ENCODE measurements around the gene NT5M. TPM values are rescaled to one million over a fixed set of nuclear protein-coding genes. Genes with fewer than 3 reads are reported as not detected.

NT5M gene
- total RNA-seq, 1 donor from 2014 or later, result 5.8 TPM

GRCh38 chr17:17356931-17357270 lies 53.7 kb downstream of the NT5M start:
- intact Hi-C loops (cut with micrococcal nuclease), result loop anchor here (1.0 to 5.0 kb wide), 4 partner anchors 83 to 675 kb away; partner anchors contain the start of gene RASD1
- Mint-ChIP-seq H3K36me3 (ENCODE audit: low read depth) (no peaks in the 10 kb centered on the region), H3K27me3 (ENCODE audit: insufficient read depth) (peaks cover 19% of the 10 kb centered on the region), H3K9me3 (no peaks in the 10 kb centered on the region), H3K4me3 (no peak overlapping the region), H3K27ac (no peak overlapping the region), H3K4me1 (ENCODE audit: low read depth) (no peaks in the 10 kb centered on the region)
- no peak for DNase-seq (ENCODE audit: low spot score)

- no peak for DNase-seq (ENCODE audit: low spot score)
- H3K4me3 Mint-ChIP-seq, result no peak overlapping the region
- no peaks in the 10 kb centered on the region for H3K9me3 Mint-ChIP-seq
- no peak overlapping the region for H3K27ac Mint-ChIP-seq
- no peaks in the 10 kb centered on the region for H3K36me3 Mint-ChIP-seq (ENCODE audit: low read depth)
- intact Hi-C loops (cut with micrococcal nuclease), result loop anchor here (5.0 kb wide), 1 partner anchor 674 kb away; no protein-coding TSS in a partner anchor
- peaks cover 21% of the 10 kb centered on the region for H3K27me3 Mint-ChIP-seq (ENCODE audit: insufficient read depth)
- H3K4me1 Mint-ChIP-seq (ENCODE audit: low read depth), result no peaks in the 10 kb centered on the region
These were observed 55.0 kb downstream of the NT5M start for GRCh38 chr17:17358060-17358751.

GRCh38 chr17:17358866-17359265 lies 55.7 kb downstream of the NT5M start:
- intact Hi-C loops (cut with micrococcal nuclease), result loop anchor here (5.0 kb wide), 1 partner anchor 673 kb away; no protein-coding TSS in a partner anchor

GRCh38 chr17:17359271-17359670 lies 56.1 kb downstream of the NT5M start:
- no peaks in the 10 kb centered on the region for H3K4me1 Mint-ChIP-seq (ENCODE audit: low read depth)
- H3K9me3 Mint-ChIP-seq, result no peaks in the 10 kb centered on the region
- intact Hi-C loops (cut with micrococcal nuclease), result loop anchor here (5.0 kb wide), 1 partner anchor 673 kb away; no protein-coding TSS in a partner anchor
- peaks cover 23% of the 10 kb centered on the region for H3K27me3 Mint-ChIP-seq (ENCODE audit: insufficient read depth)
- no peak overlapping the region for H3K4me3 Mint-ChIP-seq
- DNase-seq (ENCODE audit: low spot score), result no peak
- no peaks in the 10 kb centered on the region for H3K36me3 Mint-ChIP-seq (ENCODE audit: low read depth)
- H3K27ac Mint-ChIP-seq, result no peak overlapping the region

More at GRCh38 chr17:17358866-17359265, 55.7 kb downstream of the NT5M start:
- Mint-ChIP-seq H3K27me3 (ENCODE audit: insufficient read depth) (peaks cover 23% of the 10 kb centered on the region), H3K9me3 (no peaks in the 10 kb centered on the region), H3K4me1 (ENCODE audit: low read depth) (no peaks in the 10 kb centered on the region), H3K4me3 (no peak overlapping the region), H3K27ac (no peak overlapping the region), H3K36me3 (ENCODE audit: low read depth) (no peaks in the 10 kb centered on the region)
- DNase-seq (ENCODE audit: low spot score), result no peak

- DNase-seq (ENCODE audit: low spot score), result no peak
- no peak overlapping the region for H3K27ac Mint-ChIP-seq
- H3K4me1 Mint-ChIP-seq (ENCODE audit: low read depth), result no peaks in the 10 kb centered on the region
- H3K27me3 Mint-ChIP-seq (ENCODE audit: insufficient read depth), result peaks cover 23% of the 10 kb centered on the region
- H3K36me3 Mint-ChIP-seq (ENCODE audit: low read depth), result no peaks in the 10 kb centered on the region
- intact Hi-C loops (cut with micrococcal nuclease), result no loop called here
- H3K4me3 Mint-ChIP-seq, result no peak overlapping the region
- no peaks in the 10 kb centered on the region for H3K9me3 Mint-ChIP-seq
These were observed 57.0 kb downstream of the NT5M start for GRCh38 chr17:17360087-17360730.

GRCh38 chr17:17361543-17361866 lies 58.3 kb downstream of the NT5M start:
- H3K4me1 Mint-ChIP-seq (ENCODE audit: low read depth), result no peaks in the 10 kb centered on the region
- intact Hi-C loops (cut with micrococcal nuclease), result no loop called here
- H3K27me3 Mint-ChIP-seq (ENCODE audit: insufficient read depth), result peaks cover 23% of the 10 kb centered on the region
- DNase-seq (ENCODE audit: low spot score), result no peak
- H3K36me3 Mint-ChIP-seq (ENCODE audit: low read depth), result no peaks in the 10 kb centered on the region
- no peak overlapping the region for H3K4me3 Mint-ChIP-seq
- no peaks in the 10 kb centered on the region for H3K9me3 Mint-ChIP-seq
- H3K27ac Mint-ChIP-seq, result no peak overlapping the region

GRCh38 chr17:17361867-17362539 lies 58.8 kb downstream of the NT5M start:
- Mint-ChIP-seq H3K9me3 (no peaks in the 10 kb centered on the region), H3K4me1 (ENCODE audit: low read depth) (no peaks in the 10 kb centered on the region), H3K27ac (no peak overlapping the region), H3K4me3 (no peak overlapping the region), H3K27me3 (ENCODE audit: insufficient read depth) (peaks cover 23% of the 10 kb centered on the region), H3K36me3 (ENCODE audit: low read depth) (no peaks in the 10 kb centered on the region)
- no peak for DNase-seq (ENCODE audit: low spot score)
- intact Hi-C loops (cut with micrococcal nuclease), result no loop called here

- intact Hi-C loops (cut with micrococcal nuclease), result no loop called here
- Mint-ChIP-seq H3K4me1 (ENCODE audit: low read depth) (no peaks in the 10 kb centered on the region), H3K27ac (no peak overlapping the region), H3K9me3 (no peaks in the 10 kb centered on the region), H3K4me3 (no peak overlapping the region), H3K36me3 (ENCODE audit: low read depth) (no peaks in the 10 kb centered on the region), H3K27me3 (ENCODE audit: insufficient read depth) (peaks cover 23% of the 10 kb centered on the region)
- DNase-seq (ENCODE audit: low spot score), result no peak
These were observed 59.4 kb downstream of the NT5M start for GRCh38 chr17:17362540-17362930.

GRCh38 chr17:17363638-17364337 lies 60.6 kb downstream of the NT5M start:
- no peaks in the 10 kb centered on the region for H3K9me3 Mint-ChIP-seq
- DNase-seq (ENCODE audit: low spot score), result no peak
- intact Hi-C loops (cut with micrococcal nuclease), result no loop called here
- H3K36me3 Mint-ChIP-seq (ENCODE audit: low read depth), result no peaks in the 10 kb centered on the region
- H3K27ac Mint-ChIP-seq, result no peak overlapping the region
- H3K27me3 Mint-ChIP-seq (ENCODE audit: insufficient read depth), result peaks cover 20% of the 10 kb centered on the region
- H3K4me1 Mint-ChIP-seq (ENCODE audit: low read depth), result no peaks in the 10 kb centered on the region
- no peak overlapping the region for H3K4me3 Mint-ChIP-seq

GRCh38 chr17:17364338-17364667 lies 61.1 kb downstream of the NT5M start:
- peaks cover 17% of the 10 kb centered on the region for H3K27me3 Mint-ChIP-seq (ENCODE audit: insufficient read depth)
- H3K4me3 Mint-ChIP-seq, result no peak overlapping the region
- intact Hi-C loops (cut with micrococcal nuclease), result no loop called here
- H3K4me1 Mint-ChIP-seq (ENCODE audit: low read depth), result no peaks in the 10 kb centered on the region
- no peak overlapping the region for H3K27ac Mint-ChIP-seq
- no peaks in the 10 kb centered on the region for H3K36me3 Mint-ChIP-seq (ENCODE audit: low read depth)
- no peaks in the 10 kb centered on the region for H3K9me3 Mint-ChIP-seq
- no peak for DNase-seq (ENCODE audit: low spot score)

- H3K9me3 Mint-ChIP-seq, result no peaks in the 10 kb centered on the region
- DNase-seq (ENCODE audit: low spot score), result no peak
- intact Hi-C loops (cut with micrococcal nuclease), result no loop called here
These were observed 62.4 kb downstream of the NT5M start for GRCh38 chr17:17365476-17366110.

GRCh38 chr17:17366235-17366634 lies 63.1 kb downstream of the NT5M start:
- Mint-ChIP-seq H3K9me3 (no peaks in the 10 kb centered on the region), H3K27me3 (ENCODE audit: insufficient read depth) (peaks cover 7% of the 10 kb centered on the region), H3K36me3 (ENCODE audit: low read depth) (no peaks in the 10 kb centered on the region), H3K4me1 (ENCODE audit: low read depth) (no peaks in the 10 kb centered on the region), H3K27ac (no peak overlapping the region), H3K4me3 (no peak overlapping the region)
- intact Hi-C loops (cut with micrococcal nuclease), result no loop called here
- DNase-seq (ENCODE audit: low spot score), result no peak

More at GRCh38 chr17:17365476-17366110, 62.4 kb downstream of the NT5M start:
- Mint-ChIP-seq H3K36me3 (ENCODE audit: low read depth) (no peaks in the 10 kb centered on the region), H3K27ac (no peak overlapping the region), H3K4me1 (ENCODE audit: low read depth) (no peaks in the 10 kb centered on the region), H3K27me3 (ENCODE audit: insufficient read depth) (peaks cover 8% of the 10 kb centered on the region), H3K4me3 (no peak overlapping the region)
